GM12878 (cell line): ENCODE data around the gene ATP5PD. TPM values are rescaled to one million over a fixed set of nuclear protein-coding genes. Genes with fewer than 3 reads are reported as not detected.

Experiments
- ATAC-seq: fragments of 200-7000 bp; cut with Tn5 transposase; 3 replicates; pipeline ENCODE4 v1.9.1; 2020; ENCODE audit warnings: mild to moderate bottlenecking, moderate library complexity
- BruUV-seq: library from RNA; stranded (reverse); fragments of 400-500 nt; replicated peaks from 2 replicates; lab custom pipeline; 2021; lab: Mats Ljungman, UMichigan
- CTCF ChIA-PET: fragments of 300-600 bp; sonication (Branson Sonifier 250); formaldehyde crosslinking; extraction: SDS; loops from one replicate; lab custom pipeline; 2021; ENCODE audit warnings: inconsistent platforms; lab: Yijun Ruan, JAX
- POLR2A ChIA-PET: fragments of 350-600 bp; formaldehyde crosslinking; extraction: SDS; loops from one replicate; lab custom pipeline; 2021; ENCODE audit warnings: inconsistent platforms; lab: Charles Lee
- RAD21 ChIA-PET: fragments of 300-600 bp; sonication (Branson Sonifier 250); formaldehyde crosslinking; loops from one replicate; lab custom pipeline; 2023; ENCODE audit warnings: antibody characterized with exemption; ENCODE audit not compliant: unreplicated experiment; lab: Charles Lee
- SMC1A ChIA-PET: fragments of 300-600 bp; sonication (Branson Sonifier 250); formaldehyde crosslinking; loops from one replicate; lab custom pipeline; 2023; ENCODE audit not compliant: unreplicated experiment, uncharacterized antibody; lab: Charles Lee
- DNase-seq: peaks from one replicate; pipeline ENCODE4 v3.0.0-alpha.2; 2011; ENCODE audit warnings: low read depth, low spot score
- FAIRE-seq: peaks from 3 replicates; lab custom pipeline; 2011; peaks lifted over from hg19 to GRCh38; lab: Jason Lieb, UNC
- H2AFZ ChIP-seq: 2 replicates; pipeline ENCODE4 v1.6.0; 2011; ENCODE audit warnings: low read depth, low read length, control low read depth; ENCODE audit not compliant: control insufficient read depth
- H3K27ac ChIP-seq: 2 replicates; pipeline ENCODE4 v1.5.1; 2011; ENCODE audit warnings: control low read depth; ENCODE audit not compliant: control insufficient read depth, insufficient read depth
- H3K27me3 ChIP-seq, 2 experiments: replicated peaks in 1 of 2; 2 replicates each; pipeline versions ENCODE4 v1.6.0 to v1.6.1; 2011; ENCODE audit warnings: low read length in 1 of 2; ENCODE audit not compliant: control insufficient read depth in 2 of 2, insufficient read depth in 2 of 2
- H3K36me3 ChIP-seq, 2 experiments: 2 replicates each; pipeline ENCODE4 v1.5.1; 2011; ENCODE audit warnings: low read length in 1 of 2; ENCODE audit not compliant: control insufficient read depth in 2 of 2, insufficient read depth in 2 of 2
- H3K4me1 ChIP-seq: 2 replicates; pipeline ENCODE4 v1.6.1; 2011; ENCODE audit warnings: mild to moderate bottlenecking, low read length, moderate library complexity, mixed read lengths; ENCODE audit not compliant: control insufficient read depth, insufficient read depth
- H3K4me2 ChIP-seq: 2 replicates; pipeline ENCODE4 v1.6.0; 2011; ENCODE audit warnings: control low read depth; ENCODE audit not compliant: control insufficient read depth, insufficient read depth
- H3K4me3 ChIP-seq: fragments of 200-600 bp; sonication (generic); 2 replicates; pipeline ENCODE4 v1.5.1; 2016
- H3K79me2 ChIP-seq: 2 replicates; pipeline ENCODE4 v1.6.0; 2011; ENCODE audit warnings: low read length; ENCODE audit not compliant: control insufficient read depth, insufficient read depth
- H3K9ac ChIP-seq: 2 replicates; pipeline ENCODE4 v1.8.0; 2011; ENCODE audit warnings: low read length, control low read depth, mixed read lengths; ENCODE audit not compliant: control insufficient read depth, insufficient read depth
- H3K9me3 ChIP-seq: replicated peaks from 3 replicates; pipeline ENCODE4 v1.5.1; 2011; ENCODE audit warnings: mild to moderate bottlenecking, low read length; ENCODE audit not compliant: control insufficient read depth, insufficient read depth
- H4K20me1 ChIP-seq: 2 replicates; pipeline ENCODE4 v1.6.0; 2011; ENCODE audit not compliant: control insufficient read depth, insufficient read depth
- BHLHE40 ChIP-seq, 2 experiments: fragments of 450-650 bp in 1 of 2; IDR thresholded peaks; 2 replicates each; pipeline ENCODE4 v1.6.1; 2011 to 2017; ENCODE audit warnings: low read depth in 2 of 2, borderline replicate concordance in 1 of 2, improper control_type of control experiment in 1 of 2, low read length in 1 of 2, mild to moderate bottlenecking in 1 of 2
- CBX3 ChIP-seq: fragments of 200-600 bp; sonication (generic); IDR thresholded peaks from 2 replicates; pipeline ENCODE4 v1.6.1; 2016; ENCODE audit warnings: low read depth, borderline replicate concordance
- PAX8 ChIP-seq: fragments of 450-650 bp; IDR thresholded peaks from 2 replicates; pipeline ENCODE4 v1.6.1; 2017; ENCODE audit warnings: mild to moderate bottlenecking, moderate library complexity
- SIX5 ChIP-seq: IDR thresholded peaks from 2 replicates; pipeline ENCODE4 v1.6.1; 2011; ENCODE audit warnings: mild to moderate bottlenecking, low read depth, low read length, moderate library complexity; ENCODE audit not compliant: severe bottlenecking
- SP1 ChIP-seq: IDR thresholded peaks from one replicate; pipeline ENCODE4 v1.6.1; 2011; ENCODE audit warnings: low read depth, low read length
- WGBS: methylation state at CpG from one replicate; pipeline ENCODE4 v1.1.6; 2016; ENCODE audit warnings: low lambda C conversion rate; ENCODE audit not compliant: insufficient replicate concordance, insufficient coverage; ENCODE audit errors: missing lambda C conversion rate; 5-methylcytosine and 5-hydroxymethylcytosine counted together
- in situ Hi-C: fragments of 300-500 bp; cut with MboI; formaldehyde crosslinking; loops from 9 replicates; pipeline ENCODE4 v1.14.3; 2018; ENCODE audit warnings: mixed read lengths
- intact Hi-C: fragments of 100-400 bp; cut with micrococcal nuclease; formaldehyde crosslinking; loops from one replicate; pipeline ENCODE4 v1.14.2; 2022; ENCODE audit not compliant: unreplicated experiment
- polyA plus RNA-seq, 11 experiments: library from polyadenylated mRNA; depleted of rRNA in 4 of 11; unstranded in 6 of 11; stranded (reverse) in 5 of 11; fragments of >200 nt; fragmentation: Nextera tagmentation in 4 of 11; fragmentation: Illumina TruSeq in 1 of 11; extraction: Ambion mirVana in 4 of 11; extraction: Trizol in 1 of 11; gene quantifications; 1 replicate in 1 of 11; 2 replicates in 10 of 11; pipeline versions ENCODE4 v1.2.1 to v1.2.3, GENCODE V29; 2011 to 2016; ENCODE audit warnings: inconsistent platforms in 2 of 11, missing spikeins in 2 of 11, low read depth in 1 of 11
- total RNA-seq, 4 experiments: library from RNA; depleted of rRNA in 3 of 4; stranded (reverse); fragments of >200 nt in 3 of 4; fragmentation: Illumina TruSeq in 1 of 4; extraction: Trizol in 1 of 4; gene quantifications; 2 replicates each; pipeline versions ENCODE4 v1.2.1 to v1.2.3, GENCODE V29; 2013 to 2021
- TF ChIP-seq, protein P1 (sequence below): fragments of 450-650 bp; IDR thresholded peaks from 2 replicates; pipeline ENCODE4 v1.6.1; 2017; ENCODE audit warnings: borderline replicate concordance
- TF ChIP-seq, protein P2 (sequence below): fragments of 450-650 bp; formaldehyde crosslinking; IDR thresholded peaks from 2 replicates; pipeline ENCODE4 v1.4.0; 2022; ENCODE audit warnings: mild to moderate bottlenecking, moderate library complexity

ATP5PD gene
- total and polyA plus RNA-seq, 10 of the 15 experiments (the other 5 are each of a cell fraction or from before 2014, with no cell fraction given): 172 to 772 (median 321) TPM

DNA sequence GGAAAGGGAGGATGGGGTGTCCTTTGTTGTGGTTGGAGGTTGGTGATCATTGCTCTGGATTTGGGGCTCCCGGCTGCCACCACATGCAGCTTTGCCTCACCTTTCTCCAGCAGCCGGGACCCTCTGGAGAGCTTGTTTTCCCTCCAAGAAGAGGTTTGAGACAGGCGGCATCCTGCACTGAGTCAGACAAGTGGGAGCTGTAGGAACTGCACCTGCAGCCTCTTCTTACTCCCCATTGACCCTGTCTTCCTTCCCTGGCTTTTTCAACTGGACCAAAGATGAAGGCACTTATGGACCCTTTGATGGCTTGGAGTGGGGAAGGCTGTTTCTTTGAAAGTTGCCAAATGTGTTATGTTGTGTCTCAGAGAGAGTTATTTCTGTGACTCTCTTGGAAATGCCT is 16.9 kb upstream of the ATP5PD start:
- intact Hi-C loops (no loop called here), in situ Hi-C loops (no loop called here)
- no peak overlapping the region for H3K27ac ChIP-seq
- DNase-seq (no peak), FAIRE-seq (no peak), ATAC-seq (no peak)
- no peaks in the 10 kb centered on the region for H4K20me1 ChIP-seq
- BruUV-seq: no TSS peak
- no peaks in the 10 kb centered on the region for H3K9me3 ChIP-seq
- no peak overlapping the region for H3K4me3 ChIP-seq
- no peaks in the 10 kb centered on the region for H3K79me2 ChIP-seq
- peaks cover 15% of the 10 kb centered on the region for H3K4me1 ChIP-seq
- SMC1A ChIA-PET: interaction anchor here (0.6 to 1.2 kb wide), 2 partner anchors 102 to 138 kb away, joined by 3 to 4 read pairs; no protein-coding TSS in a partner anchor
- H3K36me3 ChIP-seq: peaks cover 4 to 16% of the 10 kb centered on the region in 2 experiments; a peak in 3 of 4 replicates
- CTCF ChIA-PET: no interaction called here
- H3K4me2 ChIP-seq: no peak overlapping the region
- TF ChIP-seq PAX8 (no peak), SP1 (no peak), CBX3 (no peak), SIX5 (no peak)
- TF ChIP-seq, protein P1, sequence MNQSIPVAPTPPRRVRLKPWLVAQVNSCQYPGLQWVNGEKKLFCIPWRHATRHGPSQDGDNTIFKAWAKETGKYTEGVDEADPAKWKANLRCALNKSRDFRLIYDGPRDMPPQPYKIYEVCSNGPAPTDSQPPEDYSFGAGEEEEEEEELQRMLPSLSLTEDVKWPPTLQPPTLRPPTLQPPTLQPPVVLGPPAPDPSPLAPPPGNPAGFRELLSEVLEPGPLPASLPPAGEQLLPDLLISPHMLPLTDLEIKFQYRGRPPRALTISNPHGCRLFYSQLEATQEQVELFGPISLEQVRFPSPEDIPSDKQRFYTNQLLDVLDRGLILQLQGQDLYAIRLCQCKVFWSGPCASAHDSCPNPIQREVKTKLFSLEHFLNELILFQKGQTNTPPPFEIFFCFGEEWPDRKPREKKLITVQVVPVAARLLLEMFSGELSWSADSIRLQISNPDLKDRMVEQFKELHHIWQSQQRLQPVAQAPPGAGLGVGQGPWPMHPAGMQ: no peak
- TF ChIP-seq, all 136 proteins: peak for 0
- ChIA-PET RAD21 (interaction anchor here (1.5 kb wide), 1 partner anchor 102 kb away, joined by 4 read pairs; no protein-coding TSS in a partner anchor), POLR2A (no interaction called here)
- H3K27me3 ChIP-seq: no peaks in the 10 kb centered on the region
- no peak overlapping the region for H2AFZ ChIP-seq
- no peak overlapping the region for H3K9ac ChIP-seq
- 100% methylated on average over 3 of the region's 3 CpGs for WGBS

DNA sequence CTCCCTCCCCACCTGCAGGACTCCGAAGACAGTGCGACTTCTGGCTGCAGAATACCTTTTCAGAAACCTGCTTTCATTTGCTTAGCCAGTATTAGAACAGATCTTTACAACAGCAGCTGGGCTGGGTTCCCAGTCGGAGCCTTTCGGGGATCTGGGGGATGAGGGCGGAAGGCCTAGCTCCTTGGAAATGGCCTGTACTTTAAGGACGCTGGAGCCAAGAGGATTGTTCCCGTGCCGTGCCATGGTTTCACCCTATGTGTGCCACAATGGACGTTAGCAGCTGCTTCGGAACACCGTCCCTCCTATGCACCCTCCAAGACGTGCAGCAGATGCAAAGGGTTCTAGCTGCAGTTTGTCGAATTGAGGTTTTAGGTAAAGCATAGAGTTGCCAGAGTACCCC is 16.4 kb upstream of the ATP5PD start:
- Histone ChIP-seq H3K79me2 (no peaks in the 10 kb centered on the region), H2AFZ (no peak overlapping the region), H3K4me1 (peaks cover 15% of the 10 kb centered on the region), H3K27ac (no peak overlapping the region), H3K36me3 (peaks cover 4 to 16% of the 10 kb centered on the region in 2 experiments; a peak in 3 of 4 replicates), H3K27me3 (no peaks in the 10 kb centered on the region), H4K20me1 (no peaks in the 10 kb centered on the region), H3K4me2 (no peak overlapping the region), H3K9ac (no peak overlapping the region), H3K9me3 (no peaks in the 10 kb centered on the region), H3K4me3 (no peak overlapping the region)
- ATAC-seq: no peak
- intact Hi-C loops (no loop called here), in situ Hi-C loops (no loop called here)
- CTCF ChIA-PET: interaction anchor here (1.6 kb wide), 1 partner anchor 49 kb away, joined by 3 read pairs; no protein-coding TSS in a partner anchor
- no peak for FAIRE-seq
- BruUV-seq: no TSS peak
- 89% methylated on average over 13 of the region's 13 CpGs for WGBS
- POLR2A ChIA-PET: no interaction called here
- SMC1A ChIA-PET: interaction anchor here (0.6 to 1.2 kb wide), 2 partner anchors 101 to 138 kb away, joined by 3 to 4 read pairs; no protein-coding TSS in a partner anchor
- TF ChIP-seq BHLHE40 (IDR thresholded peaks at IDR 0.05; ENCODE audit: borderline replicate concordance in 1 of 2, low read depth in 2 of 2, low read length in 1 of 2): no peak
- TF ChIP-seq, protein P2, sequence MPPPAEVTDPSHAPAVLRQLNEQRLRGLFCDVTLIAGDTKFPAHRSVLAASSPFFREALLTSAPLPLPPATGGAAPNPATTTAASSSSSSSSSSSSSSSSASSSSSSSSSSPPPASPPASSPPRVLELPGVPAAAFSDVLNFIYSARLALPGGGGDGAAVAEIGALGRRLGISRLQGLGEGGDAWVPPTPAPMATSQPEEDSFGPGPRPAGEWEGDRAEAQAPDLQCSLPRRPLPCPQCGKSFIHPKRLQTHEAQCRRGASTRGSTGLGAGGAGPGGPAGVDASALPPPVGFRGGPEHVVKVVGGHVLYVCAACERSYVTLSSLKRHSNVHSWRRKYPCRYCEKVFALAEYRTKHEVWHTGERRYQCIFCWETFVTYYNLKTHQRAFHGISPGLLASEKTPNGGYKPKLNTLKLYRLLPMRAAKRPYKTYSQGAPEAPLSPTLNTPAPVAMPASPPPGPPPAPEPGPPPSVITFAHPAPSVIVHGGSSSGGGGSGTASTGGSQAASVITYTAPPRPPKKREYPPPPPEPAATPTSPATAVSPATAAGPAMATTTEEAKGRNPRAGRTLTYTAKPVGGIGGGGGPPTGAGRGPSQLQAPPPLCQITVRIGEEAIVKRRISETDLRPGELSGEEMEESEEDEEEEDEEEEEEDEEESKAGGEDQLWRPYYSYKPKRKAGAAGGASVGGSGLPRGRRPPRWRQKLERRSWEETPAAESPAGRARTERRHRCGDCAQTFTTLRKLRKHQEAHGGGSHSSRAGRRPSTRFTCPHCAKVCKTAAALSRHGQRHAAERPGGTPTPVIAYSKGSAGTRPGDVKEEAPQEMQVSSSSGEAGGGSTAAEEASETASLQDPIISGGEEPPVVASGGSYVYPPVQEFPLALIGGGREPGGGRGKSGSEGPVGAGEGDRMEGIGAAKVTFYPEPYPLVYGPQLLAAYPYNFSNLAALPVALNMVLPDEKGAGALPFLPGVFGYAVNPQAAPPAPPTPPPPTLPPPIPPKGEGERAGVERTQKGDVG (CRISPR knock-in tag): no peak
- DNase-seq: no peak
- RAD21 ChIA-PET: interaction anchor here (1.5 kb wide), 1 partner anchor 102 kb away, joined by 4 read pairs; no protein-coding TSS in a partner anchor
